Stimulated activated CD8-positive, alpha-beta memory T cell treated with anti-CD3 and anti-CD28 coated beads, Interleukin-4, amount 100 ng/mL, for 1 hour (primary cell): ENCODE measurements around the gene MYL6.
"Not testable (repeated sequence)": the region's sequence is repeated elsewhere in the genome, so short reads cannot be mapped to it uniquely, and the experiment has no call there.

Source experiments
- DNase-seq, 2 donors: peaks; one replicate each; pipeline ENCODE4 v3.0.0-alpha.2; 2020; ENCODE audit warnings: low read depth in 2 of 2, low spot score in 1 of 2

Gene MYL6

GRCh38 chr12:56189099-56189917 lies 31.1 kb downstream of the MYL6 start, which contains the start of gene SMARCC2:
Gene SMARCC2 (minus strand): TSS chr12:56189483. CDS start chr12:56189461, 22 bp downstream.
- peak; percentile 56 to 68 for DNase-seq

GRCh38 chr12:56189918-56190694 lies 31.9 kb downstream of the MYL6 start:
- DNase-seq, result peak; percentile 27 to 47

- no peak for DNase-seq
Measured at GRCh38 chr12:56190695-56191155, 32.6 kb downstream of the MYL6 start.

- DNase-seq, result no peak
Measured at GRCh38 chr12:56192582-56192981, 34.4 kb downstream of the MYL6 start.

- DNase-seq, result peak; percentile 38 to 54
Measured at GRCh38 chr12:56193025-56193578, 34.9 kb downstream of the MYL6 start.

GRCh38 chr12:56196818-56197550 lies 38.8 kb downstream of the MYL6 start:
- DNase-seq, result not testable (repeated sequence)

- no peak for DNase-seq
Measured at GRCh38 chr12:56197921-56198635, 39.9 kb downstream of the MYL6 start.

GRCh38 chr12:56198836-56199235 lies 40.7 kb downstream of the MYL6 start:
- no peak for DNase-seq

GRCh38 chr12:56202366-56202765 lies 44.2 kb downstream of the MYL6 start:
- no peak for DNase-seq

GRCh38 chr12:56202838-56203237 lies 44.7 kb downstream of the MYL6 start:
- no peak for DNase-seq

- DNase-seq, result no peak
Measured at GRCh38 chr12:56204275-56204674, 46.1 kb downstream of the MYL6 start.

- DNase-seq, result no peak
Measured at GRCh38 chr12:56205445-56205844, 47.3 kb downstream of the MYL6 start.

GRCh38 chr12:56206452-56207166 lies 48.5 kb downstream of the MYL6 start:
- DNase-seq, result no peak

- DNase-seq, result no peak
Measured at GRCh38 chr12:56208006-56208405, 49.8 kb downstream of the MYL6 start.
